Hepatic stellate cell (primary cell): ENCODE measurements around the gene BTNL2.

Experiments
- DNase-seq: peaks from one replicate; pipeline ENCODE4 v3.0.0; 2011; ENCODE audit warnings: low spot score

BTNL2 gene

GRCh38 chr6:32415521-32416019 lies 8.6 kb upstream of the BTNL2 start:
- DNase-seq, result peak; percentile 48

GRCh38 chr6:32413427-32414047 lies 6.6 kb upstream of the BTNL2 start:
- DNase-seq, result peak; percentile 44

- no peak for DNase-seq
These were observed 4.8 kb upstream of the BTNL2 start for GRCh38 chr6:32411566-32412327.

GRCh38 chr6:32410906-32411305 lies 3.9 kb upstream of the BTNL2 start:
- DNase-seq, result no peak

- no peak for DNase-seq
These were observed 784 bp downstream of the BTNL2 start for GRCh38 chr6:32406197-32406596.

GRCh38 chr6:32405656-32406055 lies 1.3 kb downstream of the BTNL2 start:
- no peak for DNase-seq

GRCh38 chr6:32402812-32403211 lies 4.2 kb downstream of the BTNL2 start:
- no peak for DNase-seq

GRCh38 chr6:32401284-32401963 lies 5.6 kb downstream of the BTNL2 start:
- DNase-seq, result no peak

GRCh38 chr6:32397252-32397920 lies 9.6 kb downstream of the BTNL2 start:
- DNase-seq, result no peak

- no peak for DNase-seq
These were observed 11.0 kb downstream of the BTNL2 start for GRCh38 chr6:32396028-32396427.

- no peak for DNase-seq
These were observed 13.1 kb downstream of the BTNL2 start for GRCh38 chr6:32393665-32394420.

- DNase-seq, result no peak
These were observed 15.5 kb downstream of the BTNL2 start for GRCh38 chr6:32391505-32391904.

- DNase-seq, result no peak
These were observed 19.2 kb downstream of the BTNL2 start for GRCh38 chr6:32387589-32388340.

GRCh38 chr6:32386040-32386439 lies 20.9 kb downstream of the BTNL2 start:
- DNase-seq, result no peak

GRCh38 chr6:32382757-32383420 lies 24.1 kb downstream of the BTNL2 start:
- no peak for DNase-seq

- DNase-seq, result no peak
These were observed 27.4 kb downstream of the BTNL2 start for GRCh38 chr6:32379545-32379944.

- DNase-seq, result no peak
These were observed 31.0 kb downstream of the BTNL2 start for GRCh38 chr6:32375739-32376529.

GRCh38 chr6:32371803-32372202 lies 35.2 kb downstream of the BTNL2 start, which contains the start of gene TSBP1:
Gene TSBP1 (minus strand): TSS chr6:32371903. CDS start chr6:32371706, 197 bp downstream.
- no peak for DNase-seq

- no peak for DNase-seq
These were observed 35.8 kb downstream of the BTNL2 start for GRCh38 chr6:32371229-32371628.
